Activated effector memory CD4-positive, alpha-beta T cell treated with anti-CD3 and anti-CD28 coated beads, Interleukin-2, amount 50 U/mL, for 16 hours (primary cell): Measurements from ENCODE around the gene DDB1.
"Not testable (repeated sequence)": the region's sequence is repeated elsewhere in the genome, so short reads cannot be mapped to it uniquely, and the experiment has no call there.

Experiments used
- DNase-seq: peaks from one replicate; pipeline ENCODE4 v3.0.0-alpha.2; 2020

The DDB1 gene

DNA sequence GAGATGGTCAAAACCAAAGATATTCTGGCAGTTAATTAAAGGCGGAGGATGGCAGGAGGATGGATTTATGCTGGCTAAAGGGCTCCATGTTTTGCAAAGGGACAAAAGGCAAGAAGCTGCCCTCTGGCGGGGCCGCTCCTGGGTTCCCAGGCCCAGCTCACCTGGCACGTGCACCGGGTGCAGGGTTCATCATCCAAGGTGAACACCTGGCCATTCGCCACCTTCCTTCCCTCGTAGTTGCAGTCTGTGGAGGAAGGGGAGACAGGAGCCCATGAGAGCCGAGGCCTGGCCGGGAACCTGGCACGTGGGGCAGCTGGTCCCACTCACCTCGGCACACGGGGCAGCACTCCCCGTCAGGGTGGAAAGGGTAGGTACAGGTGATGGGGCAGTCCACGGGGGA is 68.1 kb downstream of the DDB1 start:
- no peak for DNase-seq

- DNase-seq, result no peak
Observed at GRCh38 chr11:61264371-61264770, 68.5 kb downstream of the DDB1 start.

GRCh38 chr11:61259363-61259762 is 73.5 kb downstream of the DDB1 start:
- DNase-seq, result no peak

DNA sequence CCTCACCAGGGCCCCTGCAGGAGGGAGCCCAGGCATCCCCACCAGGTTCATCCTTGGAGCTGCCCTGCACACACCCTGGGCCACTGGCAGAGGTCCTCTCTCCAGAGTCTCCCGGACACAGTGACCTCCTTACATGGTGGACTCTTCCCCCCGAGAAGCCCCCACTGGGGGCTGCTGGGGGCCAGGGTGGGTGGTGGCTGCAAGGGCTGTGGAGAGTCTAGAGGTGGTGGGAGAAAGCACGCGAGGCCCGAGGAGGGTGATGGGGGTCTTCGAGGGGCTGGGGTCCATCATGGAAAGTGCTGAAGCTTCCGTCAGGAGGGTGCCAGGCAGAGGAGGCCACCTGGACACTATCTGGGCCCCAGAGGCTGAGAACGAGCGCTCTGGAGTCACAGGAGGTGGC is 74.4 kb downstream of the DDB1 start:
- no peak for DNase-seq

DNA sequence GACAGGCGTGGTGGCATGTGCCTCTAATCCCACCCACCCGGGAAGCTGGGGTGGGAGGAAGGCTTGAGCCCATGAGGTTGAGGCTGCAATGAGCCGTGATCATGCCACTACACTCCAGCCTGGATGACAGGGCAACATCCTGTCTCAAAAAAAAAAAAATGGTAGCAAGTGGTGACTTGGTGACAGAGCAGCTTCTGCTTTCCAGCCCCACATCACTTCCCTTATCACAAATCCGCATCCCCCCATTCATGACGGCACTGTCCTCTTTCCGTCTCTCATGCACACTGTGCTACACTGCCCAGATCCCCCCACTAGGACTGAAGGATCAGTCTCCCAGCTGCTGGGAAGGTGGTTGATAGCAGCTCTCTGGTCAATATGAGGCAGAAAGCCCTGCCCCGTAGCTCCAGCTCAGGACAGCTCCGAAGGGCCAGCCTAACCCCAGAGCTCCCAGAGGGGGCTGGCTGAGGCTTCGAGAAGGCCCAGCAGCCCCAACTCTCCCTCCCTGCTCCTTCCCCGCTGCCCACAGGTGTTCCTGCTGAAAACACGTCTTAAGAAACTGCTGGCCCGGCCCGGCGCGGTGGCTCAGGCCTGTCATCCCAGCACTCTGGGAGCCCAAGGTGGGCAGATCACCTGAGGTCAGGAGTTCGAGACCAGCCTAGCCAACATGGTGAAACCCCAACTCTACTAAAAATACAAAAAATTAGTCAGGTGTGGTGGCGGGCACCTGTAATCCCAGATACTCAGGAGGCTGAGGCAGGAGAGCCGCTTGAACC is 76.0 kb downstream of the DDB1 start:
- DNase-seq, result no peak

GRCh38 chr11:61254403-61255025 is 78.4 kb downstream of the DDB1 start:
- peak; percentile 82 for DNase-seq

DNA sequence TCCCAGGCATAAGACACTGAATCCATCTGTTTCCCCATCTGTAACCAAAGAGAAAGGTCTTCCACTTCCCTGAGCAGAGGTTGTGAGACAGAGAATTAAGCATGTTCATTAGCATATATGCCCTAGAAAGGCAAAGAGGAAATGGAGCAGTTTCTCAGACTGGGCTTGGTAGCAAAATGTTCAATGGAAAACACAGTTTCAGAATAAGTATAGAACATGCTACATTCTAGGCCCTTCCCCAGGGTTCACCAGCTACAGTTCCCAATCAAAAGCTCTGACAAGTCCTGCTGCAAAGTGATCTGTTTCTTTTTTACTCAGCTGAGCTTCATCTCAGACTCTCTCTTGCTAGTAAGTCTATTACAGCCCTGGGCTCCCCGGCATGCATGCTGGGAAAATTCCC is 80.6 kb downstream of the DDB1 start:
- not testable (repeated sequence) for DNase-seq

DNA sequence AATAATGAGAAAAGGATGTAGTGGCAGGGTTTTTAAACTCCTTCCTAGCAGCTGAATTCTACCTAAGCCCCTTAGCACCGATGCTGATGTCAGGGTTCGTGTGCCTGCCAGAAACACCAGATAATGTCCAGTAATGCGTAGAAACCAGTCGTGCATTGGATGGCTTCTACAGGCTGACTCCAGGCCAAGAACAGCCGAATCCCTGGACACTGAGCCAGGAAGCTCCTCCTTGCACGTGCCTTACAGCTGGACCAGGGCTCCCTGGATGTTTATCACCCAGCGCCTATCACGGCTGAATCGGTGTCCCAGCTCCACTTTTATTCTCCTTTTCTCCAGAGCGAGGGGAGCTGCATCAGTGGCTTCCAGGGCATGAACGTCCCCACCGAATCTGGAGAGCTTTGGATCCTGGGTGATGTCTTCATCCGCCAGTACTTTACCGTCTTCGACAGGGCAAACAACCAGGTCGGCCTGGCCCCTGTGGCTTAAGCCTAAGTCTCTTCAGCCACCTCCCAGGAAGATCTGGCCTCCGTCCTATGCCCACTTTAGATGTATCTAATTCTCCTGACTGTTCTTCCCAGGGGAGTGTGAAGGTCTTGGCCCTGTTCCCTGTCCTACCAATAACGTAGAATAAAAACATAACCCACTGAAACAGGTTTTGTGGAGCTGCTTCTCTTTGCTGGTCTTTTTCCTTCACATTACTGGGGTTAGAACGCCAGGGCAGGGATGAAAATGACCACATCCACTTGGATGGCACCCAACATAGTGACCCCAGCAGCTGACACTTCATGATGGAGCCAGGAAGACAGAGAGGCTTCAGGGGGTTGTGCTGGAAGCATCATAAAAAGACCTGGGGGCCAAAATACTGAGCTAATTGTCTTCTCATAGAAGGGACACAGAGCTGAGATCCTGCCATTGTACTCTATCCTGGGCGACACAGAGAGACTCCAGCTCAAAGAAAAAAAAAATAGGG is 81.8 kb downstream of the DDB1 start:
- DNase-seq, result not testable (repeated sequence)
